NK-92 (cell line): Measurements from ENCODE around the gene OGFR.
A peak's percentile ranks its signal among the peaks of the same experiment; 100 is the strongest.

Source experiments
- DNase-seq: peaks from one replicate; lab custom pipeline; 2025; ENCODE audit not compliant: unreplicated experiment; lab: John Stamatoyannopoulos, UW

Gene OGFR

DNA sequence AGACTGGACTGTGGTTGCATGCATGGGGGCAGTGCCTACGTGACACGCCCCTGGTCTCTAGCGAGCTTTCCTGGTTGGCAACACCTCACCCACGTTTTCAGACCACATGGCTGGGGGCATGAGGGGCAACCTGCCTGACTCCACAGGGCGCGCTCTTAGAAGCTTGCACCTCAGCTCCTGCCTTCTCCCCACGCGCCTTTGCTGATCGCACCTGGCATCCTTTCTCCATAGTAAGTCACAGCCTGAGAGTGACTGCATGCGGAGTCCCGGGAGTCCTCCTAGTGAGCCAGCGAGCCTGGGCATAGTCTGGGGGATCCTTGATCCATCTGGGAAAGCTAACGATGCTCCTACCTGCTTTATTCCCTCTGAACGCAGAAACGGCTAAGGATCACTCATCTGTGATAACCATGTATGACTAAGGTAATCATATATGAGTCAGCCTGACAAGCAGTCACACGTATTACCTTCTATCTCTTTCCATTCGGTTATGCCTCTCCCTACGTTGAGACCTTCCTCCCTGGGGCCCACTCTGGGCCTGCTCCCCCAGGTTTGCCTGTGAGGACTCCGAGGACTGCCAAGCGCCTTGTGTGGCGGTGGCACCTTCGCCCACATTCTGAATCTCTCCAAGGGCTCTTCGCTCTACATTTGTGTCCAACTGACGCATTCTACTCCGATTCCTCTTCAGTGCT, 52.4 kb downstream of the OGFR start:
- no peak for DNase-seq

DNA sequence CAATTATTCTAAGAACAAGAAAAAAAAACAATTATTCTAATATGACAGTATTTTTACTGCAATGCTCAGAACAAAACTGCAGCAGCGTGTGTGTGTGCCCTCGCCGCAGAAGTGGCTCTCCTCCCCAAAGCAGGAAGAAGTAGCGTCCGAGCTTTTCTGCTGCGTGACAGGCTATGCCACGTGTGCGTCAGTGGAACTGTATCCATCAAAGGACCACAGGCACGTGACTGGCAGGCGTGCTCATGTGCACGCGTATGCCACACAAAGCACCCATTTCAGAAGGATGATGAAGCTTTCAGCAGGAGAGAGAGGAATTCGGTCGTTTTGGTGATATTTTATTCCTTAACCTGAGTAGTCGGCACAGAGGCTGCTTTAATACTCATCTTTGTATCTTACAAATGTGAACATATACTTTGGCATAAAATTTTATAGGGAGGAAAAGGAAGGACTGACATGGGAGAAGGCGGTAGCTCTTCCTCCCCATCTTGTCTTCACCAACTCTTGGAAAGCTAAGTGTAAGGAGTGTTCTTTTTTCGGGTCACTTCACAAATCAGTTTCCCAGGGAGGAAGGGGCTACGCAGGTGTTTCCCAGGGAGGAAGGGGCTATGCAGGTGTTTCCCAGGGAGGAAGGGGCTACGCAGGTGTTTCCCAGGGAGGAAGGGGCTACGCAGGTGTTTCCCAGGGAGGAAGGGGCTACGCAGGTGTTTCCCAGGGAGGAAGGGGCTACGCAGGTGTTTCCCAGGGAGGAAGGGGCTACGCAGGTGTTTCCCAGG, 53.6 kb downstream of the OGFR start:
- no peak for DNase-seq

DNA sequence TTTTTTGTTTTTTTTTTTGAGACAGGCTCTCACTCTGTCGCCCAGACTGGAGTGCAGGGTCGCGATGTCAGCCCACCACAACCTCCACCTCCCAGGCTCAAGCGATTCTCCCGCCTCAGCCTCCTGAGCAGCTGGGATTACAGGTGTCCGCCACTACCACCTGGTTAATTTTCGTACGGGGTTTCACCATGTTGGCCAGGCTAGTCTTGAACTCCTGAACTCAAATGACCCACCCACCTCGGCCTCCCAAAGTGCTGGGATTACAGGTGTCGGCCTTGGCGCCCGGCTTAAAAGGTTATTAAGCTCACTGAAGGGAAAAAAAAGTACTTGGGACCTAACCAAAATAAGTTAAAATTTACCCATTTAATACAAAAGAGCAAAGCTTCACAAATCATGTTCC, 55.1 kb downstream of the OGFR start:
- DNase-seq = no peak

DNA sequence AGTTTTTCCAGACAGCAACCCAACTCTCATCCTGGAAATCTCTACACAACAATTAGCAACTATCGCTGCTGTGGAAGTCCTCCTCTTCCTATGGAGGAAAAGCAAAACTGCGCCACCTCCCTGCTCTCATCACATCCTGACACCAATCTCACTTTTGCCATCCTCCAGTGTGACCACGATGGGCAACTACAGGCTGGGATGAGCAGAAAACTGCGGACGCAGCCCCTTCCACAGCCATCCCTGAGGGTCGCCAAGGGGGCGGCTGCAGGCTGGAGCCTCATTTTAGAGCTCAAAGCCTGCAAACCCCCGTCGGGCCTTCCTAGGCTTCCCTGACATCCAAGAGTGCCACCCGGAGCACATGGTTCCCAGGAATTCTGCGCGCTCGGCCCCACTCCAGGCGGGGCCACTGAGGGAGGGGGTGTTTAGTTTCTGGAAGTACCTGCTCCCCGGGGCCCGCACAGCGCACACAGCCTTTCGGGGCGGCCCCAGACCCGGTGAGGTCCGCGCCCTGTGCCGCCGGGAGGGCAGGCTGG, 55.8 kb downstream of the OGFR start:
- DNase-seq = no peak

DNA sequence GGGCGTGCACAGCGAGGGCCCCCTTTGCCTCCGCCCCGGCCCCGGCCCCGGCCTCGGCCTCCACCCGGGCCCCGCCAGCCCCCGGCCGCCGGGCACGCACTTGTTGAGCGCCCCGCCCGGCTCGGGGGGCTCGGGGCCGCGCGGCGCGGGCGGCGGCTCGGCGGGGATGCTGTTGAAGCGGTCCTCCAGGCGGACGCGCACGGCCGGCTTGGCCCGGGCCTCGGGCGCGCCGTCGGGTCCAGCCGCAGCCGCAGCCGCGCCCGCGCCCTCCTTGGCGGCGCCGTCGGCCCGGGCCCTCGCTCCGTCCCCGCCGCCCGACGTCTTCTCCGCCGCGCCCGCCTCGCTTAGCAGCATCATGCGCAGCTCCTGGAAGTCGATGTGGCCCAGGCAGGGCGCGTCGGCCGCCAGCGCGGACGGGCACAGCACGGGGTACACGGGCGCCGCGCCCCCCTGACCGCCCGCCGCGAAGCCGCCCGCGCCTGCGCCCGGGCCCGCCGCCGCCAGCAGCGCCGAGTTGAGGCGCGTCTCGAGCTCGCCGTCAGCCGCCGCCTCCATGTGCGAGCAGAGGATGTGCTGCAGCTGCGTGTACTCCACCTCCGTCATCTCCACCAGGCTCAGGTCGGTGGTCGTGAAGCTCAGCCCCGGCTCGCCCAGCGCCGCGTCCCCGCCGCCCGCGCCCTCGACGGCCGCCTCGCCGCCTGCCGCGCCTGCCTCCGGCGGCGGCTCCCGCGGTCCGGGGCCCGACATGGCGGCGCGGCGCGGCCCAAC, 56.5 kb downstream of the OGFR start:
- DNase-seq = no peak

DNA sequence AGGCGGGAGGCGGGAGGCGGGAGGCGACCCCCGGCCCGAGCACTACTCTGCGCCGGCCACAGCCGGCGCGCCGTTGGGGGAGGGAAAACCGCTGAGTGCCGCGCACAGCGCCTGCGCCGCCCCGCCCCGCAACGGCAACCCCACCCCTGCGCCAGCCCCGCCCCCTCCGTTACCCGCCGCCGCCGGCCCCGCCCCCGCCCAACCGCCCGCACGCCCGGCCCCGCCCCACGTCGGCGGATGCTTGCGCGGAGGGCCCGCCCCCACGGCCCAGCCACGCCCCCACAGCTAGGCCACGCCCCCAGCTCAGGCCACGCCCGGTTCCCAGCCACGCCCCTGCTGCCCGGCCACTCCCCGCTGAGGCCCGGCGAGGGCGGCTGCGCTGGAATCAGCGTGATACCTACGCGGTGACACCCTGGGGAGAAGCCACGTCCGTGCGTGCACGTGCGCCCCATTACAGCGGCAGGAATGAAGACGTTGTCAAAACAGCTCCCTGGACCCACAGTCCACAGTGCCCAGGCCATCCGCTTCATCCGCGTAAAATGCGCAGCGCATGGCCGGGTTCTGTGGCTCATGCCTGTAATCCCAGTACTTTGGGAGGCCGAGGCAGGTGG, 57.2 kb downstream of the OGFR start, which contains the start of gene TCFL5:
TCFL5 (minus strand) TSS at position 97 of the 611 bp plus-strand sequence. CDS start 152 bp downstream, outside the sequence.
- peak; percentile 33 for DNase-seq
